ENCODE measurements around the gene ITPKC. TPM values are rescaled to one million over a fixed set of nuclear protein-coding genes. Genes with fewer than 3 reads are reported as not detected.

Gene ITPKC
- total and polyA plus RNA-seq, 2 of the 13 experiments (the other 11 are each of a cell fraction or from before 2014, with no cell fraction given): 6.9 to 11.2 TPM

DNA sequence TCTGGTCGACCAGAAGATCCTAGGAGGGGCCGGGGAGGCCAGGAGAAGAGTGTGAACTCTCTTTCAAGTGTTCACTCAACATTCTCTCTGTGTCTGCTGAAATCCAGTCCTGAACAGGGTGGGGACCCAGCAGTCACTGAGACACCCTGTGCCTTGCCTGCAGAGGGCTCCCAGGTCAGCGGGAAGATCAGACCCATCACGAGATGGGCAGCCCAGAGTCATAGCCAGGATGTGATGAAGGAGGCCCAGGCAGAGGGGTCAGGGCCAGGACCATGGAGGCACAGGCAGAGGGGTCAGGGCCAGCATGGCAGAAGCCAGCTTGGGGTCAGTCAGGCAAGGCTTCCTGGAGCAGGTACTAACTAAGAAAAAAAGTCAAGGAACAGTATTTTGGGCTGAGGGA is 35.9 kb upstream of the ITPKC start:
- ATAC-seq: peak; percentile 54; the same call in 2 of the 3 replicates
- DNase-seq (ENCODE audit: low spot score): no peak
- CTCF ChIA-PET (ENCODE audit: low intra/inter-chr PET ratio, low total read pairs): no interaction called here
- Histone ChIP-seq H2AFZ (ENCODE audit: low read length) (no peak overlapping the region), H3K27ac (ENCODE audit: extremely low read length, insufficient read depth, low read length) (no peak overlapping the region), H3K9ac (ENCODE audit: insufficient read depth, low read depth, low read length) (no peak overlapping the region), H3K4me3 (replicated peaks in 1 of 3; ENCODE audit: insufficient read depth in 1 of 3, low read depth in 2 of 3, low read length in 3 of 3) (no peak overlapping the region), H4K20me1 (ENCODE audit: insufficient read depth, low read length) (no peaks in the 10 kb centered on the region), H3K36me3 (replicated peaks in 1 of 2; ENCODE audit: control insufficient read depth in 1 of 2, insufficient read depth in 2 of 2, low read length in 2 of 2) (no peaks in the 10 kb centered on the region), H3K4me1 (ENCODE audit: insufficient read depth, low read length) (no peaks in the 10 kb centered on the region), H3K27me3 (ENCODE audit: control insufficient read depth in 1 of 2, insufficient read depth in 2 of 2, low read length in 2 of 2) (no peaks in the 10 kb centered on the region), H3K9me3 (ENCODE audit: low read length) (no peaks in the 10 kb centered on the region), H3K79me2 (ENCODE audit: insufficient read depth, low read length) (no peaks in the 10 kb centered on the region), H3K4me2 (ENCODE audit: low read depth, low read length) (no peak overlapping the region)
- intact Hi-C loops (cut with micrococcal nuclease; ENCODE audit: unreplicated experiment) (no loop called here), in situ Hi-C loops (cut with HindIII; ENCODE audit: extremely low pct_ligation_motif_present, low pct_unique_long_range_greater_than_20kb) (no loop called here)
- BruUV-seq (replicated peaks): no TSS peak
- 48% methylated on average over 4 of the region's 4 CpGs for WGBS (ENCODE audit: low lambda C conversion rate)
- no peak for FAIRE-seq
- POLR2A ChIA-PET: no interaction called here
- TF ChIP-seq, protein P1, sequence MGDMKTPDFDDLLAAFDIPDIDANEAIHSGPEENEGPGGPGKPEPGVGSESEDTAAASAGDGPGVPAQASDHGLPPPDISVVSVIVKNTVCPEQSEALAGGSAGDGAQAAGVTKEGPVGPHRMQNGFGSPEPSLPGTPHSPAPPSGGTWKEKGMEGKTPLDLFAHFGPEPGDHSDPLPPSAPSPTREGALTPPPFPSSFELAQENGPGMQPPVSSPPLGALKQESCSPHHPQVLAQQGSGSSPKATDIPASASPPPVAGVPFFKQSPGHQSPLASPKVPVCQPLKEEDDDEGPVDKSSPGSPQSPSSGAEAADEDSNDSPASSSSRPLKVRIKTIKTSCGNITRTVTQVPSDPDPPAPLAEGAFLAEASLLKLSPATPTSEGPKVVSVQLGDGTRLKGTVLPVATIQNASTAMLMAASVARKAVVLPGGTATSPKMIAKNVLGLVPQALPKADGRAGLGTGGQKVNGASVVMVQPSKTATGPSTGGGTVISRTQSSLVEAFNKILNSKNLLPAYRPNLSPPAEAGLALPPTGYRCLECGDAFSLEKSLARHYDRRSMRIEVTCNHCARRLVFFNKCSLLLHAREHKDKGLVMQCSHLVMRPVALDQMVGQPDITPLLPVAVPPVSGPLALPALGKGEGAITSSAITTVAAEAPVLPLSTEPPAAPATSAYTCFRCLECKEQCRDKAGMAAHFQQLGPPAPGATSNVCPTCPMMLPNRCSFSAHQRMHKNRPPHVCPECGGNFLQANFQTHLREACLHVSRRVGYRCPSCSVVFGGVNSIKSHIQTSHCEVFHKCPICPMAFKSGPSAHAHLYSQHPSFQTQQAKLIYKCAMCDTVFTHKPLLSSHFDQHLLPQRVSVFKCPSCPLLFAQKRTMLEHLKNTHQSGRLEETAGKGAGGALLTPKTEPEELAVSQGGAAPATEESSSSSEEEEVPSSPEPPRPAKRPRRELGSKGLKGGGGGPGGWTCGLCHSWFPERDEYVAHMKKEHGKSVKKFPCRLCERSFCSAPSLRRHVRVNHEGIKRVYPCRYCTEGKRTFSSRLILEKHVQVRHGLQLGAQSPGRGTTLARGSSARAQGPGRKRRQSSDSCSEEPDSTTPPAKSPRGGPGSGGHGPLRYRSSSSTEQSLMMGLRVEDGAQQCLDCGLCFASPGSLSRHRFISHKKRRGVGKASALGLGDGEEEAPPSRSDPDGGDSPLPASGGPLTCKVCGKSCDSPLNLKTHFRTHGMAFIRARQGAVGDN (CRISPR knock-in tag; IDR thresholded peaks at IDR 0.05): 0 out of 2 replicates have a peak, but pooled peaks have one; percentile 22
- no peak for TF ChIP-seq TOPORS (CRISPR knock-in tag; IDR thresholded peaks at IDR 0.05)
- TF ChIP-seq, protein P2, sequence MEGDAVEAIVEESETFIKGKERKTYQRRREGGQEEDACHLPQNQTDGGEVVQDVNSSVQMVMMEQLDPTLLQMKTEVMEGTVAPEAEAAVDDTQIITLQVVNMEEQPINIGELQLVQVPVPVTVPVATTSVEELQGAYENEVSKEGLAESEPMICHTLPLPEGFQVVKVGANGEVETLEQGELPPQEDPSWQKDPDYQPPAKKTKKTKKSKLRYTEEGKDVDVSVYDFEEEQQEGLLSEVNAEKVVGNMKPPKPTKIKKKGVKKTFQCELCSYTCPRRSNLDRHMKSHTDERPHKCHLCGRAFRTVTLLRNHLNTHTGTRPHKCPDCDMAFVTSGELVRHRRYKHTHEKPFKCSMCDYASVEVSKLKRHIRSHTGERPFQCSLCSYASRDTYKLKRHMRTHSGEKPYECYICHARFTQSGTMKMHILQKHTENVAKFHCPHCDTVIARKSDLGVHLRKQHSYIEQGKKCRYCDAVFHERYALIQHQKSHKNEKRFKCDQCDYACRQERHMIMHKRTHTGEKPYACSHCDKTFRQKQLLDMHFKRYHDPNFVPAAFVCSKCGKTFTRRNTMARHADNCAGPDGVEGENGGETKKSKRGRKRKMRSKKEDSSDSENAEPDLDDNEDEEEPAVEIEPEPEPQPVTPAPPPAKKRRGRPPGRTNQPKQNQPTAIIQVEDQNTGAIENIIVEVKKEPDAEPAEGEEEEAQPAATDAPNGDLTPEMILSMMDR (CRISPR knock-in tag; IDR thresholded peaks at IDR 0.05): peak; percentile 47
- TF ChIP-seq STAG1 (CRISPR knock-in tag; IDR thresholded peaks at IDR 0.05): peak; percentile 33; the same call in 1 of the 2 replicates

Measured in HepG2 (cell line).